GM21447 (cell line): ENCODE data around the gene CLIC6.

Experiments
- ATAC-seq: cut with Tn5 transposase; IDR thresholded peaks from one replicate; pipeline ENCODE4 v1.9.1; 2021; ENCODE audit not compliant: unreplicated experiment

The CLIC6 gene

DNA sequence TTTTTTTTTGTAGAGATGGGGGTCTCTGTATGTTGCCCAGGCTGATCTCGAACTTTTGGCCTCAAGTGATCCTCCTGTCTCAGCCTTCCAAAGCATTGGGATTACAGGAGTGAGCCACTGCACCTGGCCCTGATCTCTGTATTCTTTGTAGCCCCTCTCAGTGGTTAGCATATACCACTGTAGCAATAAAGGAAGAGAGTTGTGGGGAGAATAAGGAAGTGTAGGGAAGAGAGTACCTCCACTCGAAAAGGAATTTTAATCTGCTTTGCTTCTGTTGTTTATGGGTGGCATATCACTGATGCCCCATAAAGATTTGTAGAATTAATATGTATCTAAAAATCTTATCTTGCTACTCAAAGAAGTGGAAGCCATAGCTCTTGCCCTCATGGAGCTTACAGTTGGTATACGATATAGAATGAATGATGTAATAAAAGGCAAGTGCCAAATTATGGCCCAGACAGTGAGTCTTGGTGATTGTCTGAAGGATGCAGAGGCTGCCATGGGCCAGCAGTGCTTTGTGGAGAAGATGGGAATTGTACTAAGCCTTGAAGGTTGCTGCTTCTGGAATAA is 96.0 kb downstream of the CLIC6 start:
- no peak for ATAC-seq

DNA sequence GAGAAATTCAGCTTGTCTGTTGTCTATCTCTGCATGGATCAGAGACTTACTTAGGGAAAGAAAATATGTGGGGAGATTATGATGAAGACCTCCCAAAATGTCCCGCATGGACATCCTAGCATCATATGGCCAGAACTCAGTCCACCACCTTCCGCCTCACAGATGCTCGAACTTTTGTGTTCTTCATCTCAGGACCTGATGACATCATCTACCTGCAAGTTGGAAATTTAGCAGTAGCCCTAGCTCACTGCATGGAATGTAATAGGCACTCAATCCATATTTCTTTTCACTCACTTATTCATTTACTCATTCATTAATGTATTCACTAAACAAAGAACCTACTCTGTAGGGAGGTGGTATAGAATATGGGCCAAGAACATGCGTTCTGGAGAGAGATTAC is 96.8 kb downstream of the CLIC6 start:
- ATAC-seq: no peak

DNA sequence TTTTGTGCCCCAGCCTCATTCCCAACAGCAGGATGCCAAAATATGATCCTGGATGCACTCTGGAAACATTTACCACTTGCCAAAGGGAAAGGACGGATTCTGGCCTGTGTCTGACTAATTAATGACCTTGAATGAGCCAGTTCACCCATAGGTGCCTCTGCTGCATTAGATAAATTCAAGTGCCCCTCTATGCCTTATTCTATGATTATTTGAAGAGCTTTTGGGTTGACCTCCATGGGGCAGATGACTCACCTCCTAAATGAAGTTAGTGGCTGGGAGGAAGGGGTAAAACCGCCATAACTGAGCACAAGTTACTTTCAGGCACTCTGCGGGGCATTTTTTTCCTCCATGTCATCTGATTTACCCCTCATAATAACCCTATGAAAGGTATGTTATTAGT is 98.1 kb downstream of the CLIC6 start:
- no peak for ATAC-seq
